H1 (cell line): ENCODE data around the gene GARIN3. TPM values are rescaled to one million over a fixed set of nuclear protein-coding genes. Genes with fewer than 3 reads are reported as not detected.

ENCODE experiments used
- CTCF ChIA-PET: fragments of 300-600 bp; sonication (Branson Sonifier 250); formaldehyde crosslinking; loops from one replicate; lab custom pipeline; 2021; ENCODE audit not compliant: partially characterized antibody; lab: Charles Lee
- POLR2A ChIA-PET: fragments of 300-600 bp; sonication (Branson Sonifier 250); formaldehyde crosslinking; loops from one replicate; lab custom pipeline; 2021; ENCODE audit warnings: inconsistent platforms; ENCODE audit not compliant: partially characterized antibody; lab: Charles Lee
- DNase-seq, 2 experiments: peaks; one replicate each; pipeline versions ENCODE4 v3.0.0 to v3.0.0-alpha.2; 2010 to 2022; ENCODE audit warnings: low spot score in 2 of 2, low read depth in 1 of 2, mixed read lengths in 1 of 2
- FAIRE-seq: peaks from 2 replicates; lab custom pipeline; 2011; peaks lifted over from hg19 to GRCh38; lab: Jason Lieb, UNC
- H2AFZ ChIP-seq: 2 replicates; pipeline ENCODE4 v1.8.1; 2012; ENCODE audit warnings: low read length, inconsistent platforms
- H2AK5ac ChIP-seq: 2 replicates; pipeline ENCODE4 v1.6.1; 2013; ENCODE audit warnings: low read depth, low read length
- H2BK120ac ChIP-seq: replicated peaks from 2 replicates; pipeline ENCODE3; 2013; ENCODE audit warnings: low read depth, low read length, inconsistent platforms
- H2BK12ac ChIP-seq: 2 replicates; pipeline ENCODE4 v1.6.1; 2013; ENCODE audit warnings: low read depth, low read length
- H2BK15ac ChIP-seq: 2 replicates; pipeline ENCODE4 v1.6.1; 2013; ENCODE audit warnings: low read length
- H2BK20ac ChIP-seq: 2 replicates; pipeline ENCODE4 v1.6.1; 2013; ENCODE audit warnings: low read length
- H2BK5ac ChIP-seq: 2 replicates; pipeline ENCODE4 v1.6.1; 2013; ENCODE audit warnings: low read depth, low read length
- H3K14ac ChIP-seq: 2 replicates; pipeline ENCODE4 v1.6.1; 2013; ENCODE audit warnings: inconsistent platforms; ENCODE audit not compliant: insufficient read length
- H3K18ac ChIP-seq: 2 replicates; pipeline ENCODE4 v1.6.1; 2013; ENCODE audit warnings: low read length; ENCODE audit errors: extremely low read depth
- H3K23ac ChIP-seq: 2 replicates; pipeline ENCODE4 v1.6.1; 2013; ENCODE audit warnings: inconsistent platforms; ENCODE audit not compliant: insufficient read length
- H3K23me2 ChIP-seq: 2 replicates; pipeline ENCODE4 v1.6.1; 2013; ENCODE audit warnings: low read depth, low read length
- H3K27ac ChIP-seq: 2 replicates; pipeline ENCODE4 v1.6.1; 2011; ENCODE audit warnings: low read depth, low read length, inconsistent platforms
- H3K27me3 ChIP-seq, 4 experiments: replicated peaks in 1 of 4; 1 replicate in 1 of 4; 2 replicates in 3 of 4; pipeline versions ENCODE4 v1.6.1 to v1.8.1; 2011 to 2013; ENCODE audit warnings: low read length in 3 of 4, mild to moderate bottlenecking in 3 of 4, inconsistent platforms in 2 of 4, mixed read lengths in 2 of 4, moderate library complexity in 1 of 4; ENCODE audit not compliant: control insufficient read depth in 3 of 4, insufficient read depth in 3 of 4; ENCODE audit errors: extremely low read depth in 1 of 4
- H3K36me3 ChIP-seq, 4 experiments: 2 replicates each; pipeline versions ENCODE4 v1.6.1 to v1.8.1; 2011 to 2013; ENCODE audit warnings: mild to moderate bottlenecking in 4 of 4, low read length in 3 of 4, moderate library complexity in 2 of 4, control low read depth in 1 of 4, inconsistent platforms in 1 of 4; ENCODE audit not compliant: insufficient read depth in 4 of 4, control insufficient read depth in 2 of 4
- H3K4ac ChIP-seq: replicated peaks from 2 replicates; pipeline ENCODE3; 2013; ENCODE audit warnings: low read length, low read depth, mixed read lengths, inconsistent platforms; ENCODE audit not compliant: insufficient read length
- H3K4me1 ChIP-seq, 4 experiments: replicated peaks in 1 of 4; 1 replicate in 1 of 4; 2 replicates in 3 of 4; pipeline versions ENCODE4 v1.6.1 to v1.8.1; 2011 to 2013; ENCODE audit warnings: low read length in 3 of 4, inconsistent platforms in 2 of 4, mixed read lengths in 1 of 4; ENCODE audit not compliant: insufficient read depth in 4 of 4, control insufficient read depth in 3 of 4
- H3K4me2 ChIP-seq, 2 experiments: 2 replicates each; pipeline versions ENCODE4 v1.6.1 to v1.8.1; 2011 to 2013; ENCODE audit warnings: low read depth in 2 of 2, low read length in 2 of 2, control low read depth in 1 of 2, inconsistent platforms in 1 of 2, mild to moderate bottlenecking in 1 of 2; ENCODE audit not compliant: insufficient read depth in 1 of 2
- H3K4me3 ChIP-seq, 4 experiments: fragments of 200-600, 300-600 bp in 1 of 4; sonication (generic), shearing (Covaris generic), sonication (Bioruptor Twin) in 1 of 4; 2 replicates each; pipeline versions ENCODE4 v1.5.1 to v1.8.1; 2011 to 2016; ENCODE audit warnings: low read length in 4 of 4, low read depth in 3 of 4, control low read depth in 2 of 4, inconsistent platforms in 2 of 4, mild to moderate bottlenecking in 2 of 4, mixed read lengths in 1 of 4, moderate library complexity in 1 of 4; ENCODE audit not compliant: insufficient read depth in 2 of 4; ENCODE audit errors: extremely low read depth in 1 of 4
- H3K56ac ChIP-seq: replicated peaks from 2 replicates; pipeline ENCODE3; 2013; ENCODE audit warnings: low read depth, mild to moderate bottlenecking, mixed read lengths, low read length, inconsistent platforms; ENCODE audit not compliant: insufficient read length
- H3K79me1 ChIP-seq: 2 replicates; pipeline ENCODE4 v1.6.1; 2013; ENCODE audit warnings: low read depth, low read length, control low read depth
- H3K79me2 ChIP-seq, 2 experiments: 2 replicates each; pipeline versions ENCODE4 v1.6.1 to v1.8.1; 2012 to 2013; ENCODE audit warnings: low read length in 2 of 2, mild to moderate bottlenecking in 2 of 2, inconsistent platforms in 1 of 2; ENCODE audit not compliant: insufficient read depth in 2 of 2, control insufficient read depth in 1 of 2
- H3K9ac ChIP-seq, 4 experiments: replicated peaks in 1 of 4; 1 replicate in 1 of 4; 2 replicates in 3 of 4; pipeline versions ENCODE4 v1.6.1 to v1.8.1; 2011 to 2013; ENCODE audit warnings: low read depth in 3 of 4, low read length in 3 of 4, control low read depth in 2 of 4, mild to moderate bottlenecking in 2 of 4, moderate library complexity in 2 of 4, inconsistent platforms in 1 of 4; ENCODE audit errors: extremely low read depth in 1 of 4
- H3K9me3 ChIP-seq, 2 experiments: 2 replicates each; pipeline versions ENCODE4 v1.6.1 to v1.8.1; 2012 to 2013; ENCODE audit warnings: mild to moderate bottlenecking in 2 of 2, moderate library complexity in 2 of 2, control low read depth in 1 of 2, inconsistent platforms in 1 of 2, low read depth in 1 of 2, low read length in 1 of 2, mixed read lengths in 1 of 2; ENCODE audit not compliant: insufficient read depth in 2 of 2
- H4K20me1 ChIP-seq, 2 experiments: replicated peaks in 1 of 2; 2 replicates each; pipeline versions ENCODE3 to v1.8.1; 2011 to 2013; ENCODE audit warnings: inconsistent platforms in 2 of 2, low read length in 2 of 2, mild to moderate bottlenecking in 1 of 2; ENCODE audit not compliant: insufficient read depth in 2 of 2, control insufficient read depth in 1 of 2
- H4K5ac ChIP-seq: 2 replicates; pipeline ENCODE4 v1.6.1; 2013; ENCODE audit warnings: low read length, low read depth, mixed read lengths, inconsistent platforms; ENCODE audit not compliant: insufficient read length
- H4K8ac ChIP-seq: 2 replicates; pipeline ENCODE4 v1.8.0; 2013; ENCODE audit warnings: mild to moderate bottlenecking, moderate library complexity, low read length, inconsistent platforms; ENCODE audit not compliant: insufficient read depth; ENCODE audit errors: extremely low read depth
- H4K91ac ChIP-seq: replicated peaks from 2 replicates; pipeline ENCODE3; 2013; ENCODE audit warnings: low read length, mixed read lengths, inconsistent platforms; ENCODE audit not compliant: insufficient read length
- CHD1 ChIP-seq: IDR thresholded peaks from 2 replicates; pipeline ENCODE4 v1.6.1; 2012; ENCODE audit warnings: low read depth, low read length, improper control_type of control experiment
- JUN ChIP-seq: IDR thresholded peaks from 2 replicates; pipeline ENCODE4 v1.6.1; 2011; ENCODE audit warnings: low read depth, mild to moderate bottlenecking, improper control_type of control experiment, low read length
- KDM4A ChIP-seq: IDR thresholded peaks from one replicate; pipeline ENCODE4 v1.7.1; 2012; ENCODE audit warnings: low read depth, mild to moderate bottlenecking, moderate library complexity, low read length, inconsistent platforms; ENCODE audit not compliant: severe bottlenecking
- NANOG ChIP-seq: IDR thresholded peaks from 2 replicates; pipeline ENCODE4 v1.6.1; 2011; ENCODE audit warnings: low read length, low read depth, mild to moderate bottlenecking, inconsistent platforms; ENCODE audit not compliant: insufficient read depth, poor library complexity, severe bottlenecking
- PHF8 ChIP-seq: fragments of 200-600 bp; sonication (generic); conservative IDR thresholded peaks from 2 replicates; pipeline ENCODE4 v1.7.1; 2012; ENCODE audit warnings: low read depth, mild to moderate bottlenecking, inconsistent platforms, low read length, moderate library complexity
- SAP30 ChIP-seq: fragments of 300-600 bp; sonication (generic); IDR thresholded peaks from 2 replicates; pipeline ENCODE4 v1.7.1; 2012; ENCODE audit warnings: low read length, moderate library complexity, mild to moderate bottlenecking, inconsistent platforms; ENCODE audit not compliant: insufficient read depth, insufficient replicate concordance
- SP1 ChIP-seq: IDR thresholded peaks from 2 replicates; pipeline ENCODE4 v1.6.1; 2011; ENCODE audit warnings: low read depth, low read length
- TCF12 ChIP-seq: IDR thresholded peaks from 2 replicates; pipeline ENCODE4 v1.6.1; 2011; ENCODE audit warnings: low read depth, mild to moderate bottlenecking, low read length
- TEAD4 ChIP-seq: IDR thresholded peaks from 2 replicates; pipeline ENCODE4 v1.6.1; 2012; ENCODE audit warnings: low read depth, low read length, inconsistent platforms, mixed read lengths
- polyA plus RNA-seq, 7 experiments: library from polyadenylated mRNA; depleted of rRNA in 3 of 7; stranded (reverse) in 5 of 7; unstranded in 2 of 7; fragments of >200 nt in 5 of 7; fragments of 200-250 nt in 2 of 7; gene quantifications; 1 replicate in 5 of 7; 2 replicates in 1 of 7; 4 replicates in 1 of 7; pipeline versions ENCODE4 v1.2.1 to v1.2.3, GENCODE V29; 2011 to 2013; ENCODE audit warnings: missing spikeins in 2 of 7, mixed read lengths in 2 of 7
- total RNA-seq: library from RNA; stranded (reverse); fragmentation: NEBNext Ultra II Directional; extraction: Animal tissue kit (Norgen Biotek cat#: 25700); gene quantifications from 2 replicates; pipeline ENCODE4 v1.2.1, GENCODE V29; 2021

GARIN3 gene
- total and polyA plus RNA-seq, 2 of the 8 experiments (the other 6 are each of a cell fraction or from before 2014, with no cell fraction given) = not detected

GRCh38 chr5:157214415-157214814, 48.4 kb upstream of the GARIN3 start:
- Histone ChIP-seq H2AK5ac (no peak overlapping the region), H3K27me3 (no peaks in the 10 kb centered on the region), H3K9me3 (no peaks in the 10 kb centered on the region; a peak in 1 of 4 replicates), H2BK12ac (no peak overlapping the region), H4K8ac (no peak overlapping the region), H2AFZ (no peak overlapping the region), H3K4ac (no peak overlapping the region), H2BK5ac (no peak overlapping the region), H4K91ac (no peak overlapping the region), H3K36me3 (no peaks in the 10 kb centered on the region), H3K56ac (no peak overlapping the region), H3K4me3 (no peak overlapping the region), H2BK20ac (no peak overlapping the region), H3K79me1 (no peaks in the 10 kb centered on the region; the same call in 1 of the 2 replicates), H4K5ac (no peak overlapping the region), H3K79me2 (no peaks in the 10 kb centered on the region), H4K20me1 (no peaks in the 10 kb centered on the region), H3K23ac (no peak overlapping the region), H3K27ac (no peak overlapping the region), H2BK120ac (no peak overlapping the region), H3K14ac (no peak overlapping the region), H3K18ac (no peak overlapping the region), H3K9ac (no peak overlapping the region), H3K23me2 (no peaks in the 10 kb centered on the region; the same call in 1 of the 2 replicates), H3K4me1 (no peaks in the 10 kb centered on the region), H2BK15ac (no peak overlapping the region), H3K4me2 (no peak overlapping the region)
- POLR2A ChIA-PET = no interaction called here
- FAIRE-seq = no peak
- no peak for TF ChIP-seq TEAD4
- no peak for TF ChIP-seq CHD1
- TF ChIP-seq JUN = no peak
- no peak for TF ChIP-seq SAP30
- no peak for TF ChIP-seq NANOG
- no peak for TF ChIP-seq KDM4A
- no peak for TF ChIP-seq TCF12
- no peak for TF ChIP-seq PHF8
- TF ChIP-seq SP1 = no peak
- CTCF ChIA-PET = interaction anchor here (1.1 kb wide), 1 partner anchor 128 kb away, joined by 3 read pairs; no protein-coding TSS in a partner anchor
- no peak for DNase-seq
